Measurements from ENCODE around the gene PTMA.

PTMA gene

GRCh38 chr2:231720987-231721966, 13.0 kb downstream of the PTMA start:
- Histone ChIP-seq H3K27me3 (ENCODE audit: insufficient read depth, low read length) (no peaks in the 10 kb centered on the region), H3K4me3 (ENCODE audit: low read depth, low read length) (no peak overlapping the region), H3K4me1 (ENCODE audit: control insufficient read depth, insufficient read depth, low read length, unreplicated experiment) (peaks cover 16% of the 10 kb centered on the region), H3K79me2 (ENCODE audit: control insufficient read depth, insufficient read depth, low read length, unreplicated experiment) (no peaks in the 10 kb centered on the region), H3K36me3 (ENCODE audit: insufficient read depth, low read length) (no peaks in the 10 kb centered on the region), H3K27ac (ENCODE audit: low read depth, low read length) (no peak overlapping the region), H2AFZ (ENCODE audit: low read length, unreplicated experiment) (no peak overlapping the region)

- Histone ChIP-seq H3K36me3 (ENCODE audit: insufficient read depth, low read length) (no peaks in the 10 kb centered on the region), H3K27ac (ENCODE audit: low read depth, low read length) (no peak overlapping the region), H3K79me2 (ENCODE audit: control insufficient read depth, insufficient read depth, low read length, unreplicated experiment) (no peaks in the 10 kb centered on the region), H2AFZ (ENCODE audit: low read length, unreplicated experiment) (no peak overlapping the region), H3K4me1 (ENCODE audit: control insufficient read depth, insufficient read depth, low read length, unreplicated experiment) (peaks cover 3% of the 10 kb centered on the region), H3K4me3 (ENCODE audit: low read depth, low read length) (no peak overlapping the region), H3K27me3 (ENCODE audit: insufficient read depth, low read length) (no peaks in the 10 kb centered on the region)
Observed at GRCh38 chr2:231722721-231723307, 14.5 kb downstream of the PTMA start.

GRCh38 chr2:231725476-231725875, 17.2 kb downstream of the PTMA start:
- Histone ChIP-seq H2AFZ (ENCODE audit: low read length, unreplicated experiment) (no peak overlapping the region), H3K27ac (ENCODE audit: low read depth, low read length) (no peak overlapping the region), H3K27me3 (ENCODE audit: insufficient read depth, low read length) (no peaks in the 10 kb centered on the region), H3K36me3 (ENCODE audit: insufficient read depth, low read length) (no peaks in the 10 kb centered on the region), H3K4me1 (ENCODE audit: control insufficient read depth, insufficient read depth, low read length, unreplicated experiment) (no peaks in the 10 kb centered on the region), H3K79me2 (ENCODE audit: control insufficient read depth, insufficient read depth, low read length, unreplicated experiment) (no peaks in the 10 kb centered on the region), H3K4me3 (ENCODE audit: low read depth, low read length) (no peak overlapping the region)

- no peak overlapping the region for H2AFZ ChIP-seq (ENCODE audit: low read length, unreplicated experiment)
- no peak overlapping the region for H3K27ac ChIP-seq (ENCODE audit: low read depth, low read length)
- H3K4me3 ChIP-seq (ENCODE audit: low read depth, low read length) = no peak overlapping the region
- no peaks in the 10 kb centered on the region for H3K79me2 ChIP-seq (ENCODE audit: control insufficient read depth, insufficient read depth, low read length, unreplicated experiment)
- no peaks in the 10 kb centered on the region for H3K27me3 ChIP-seq (ENCODE audit: insufficient read depth, low read length)
- no peaks in the 10 kb centered on the region for H3K4me1 ChIP-seq (ENCODE audit: control insufficient read depth, insufficient read depth, low read length, unreplicated experiment)
- H3K36me3 ChIP-seq (ENCODE audit: insufficient read depth, low read length) = no peaks in the 10 kb centered on the region
Observed at GRCh38 chr2:231726276-231726675, 18.0 kb downstream of the PTMA start.

- H3K4me3 ChIP-seq (ENCODE audit: low read depth, low read length) = no peak overlapping the region
- H3K79me2 ChIP-seq (ENCODE audit: control insufficient read depth, insufficient read depth, low read length, unreplicated experiment) = no peaks in the 10 kb centered on the region
- no peak overlapping the region for H2AFZ ChIP-seq (ENCODE audit: low read length, unreplicated experiment)
- no peak overlapping the region for H3K27ac ChIP-seq (ENCODE audit: low read depth, low read length)
- H3K36me3 ChIP-seq (ENCODE audit: insufficient read depth, low read length) = no peaks in the 10 kb centered on the region
- H3K27me3 ChIP-seq (ENCODE audit: insufficient read depth, low read length) = no peaks in the 10 kb centered on the region
- no peaks in the 10 kb centered on the region for H3K4me1 ChIP-seq (ENCODE audit: control insufficient read depth, insufficient read depth, low read length, unreplicated experiment)
Observed at GRCh38 chr2:231727621-231728020, 19.3 kb downstream of the PTMA start.

- Histone ChIP-seq H2AFZ (ENCODE audit: low read length, unreplicated experiment) (no peak overlapping the region), H3K27ac (ENCODE audit: low read depth, low read length) (no peak overlapping the region), H3K4me1 (ENCODE audit: control insufficient read depth, insufficient read depth, low read length, unreplicated experiment) (no peaks in the 10 kb centered on the region), H3K36me3 (ENCODE audit: insufficient read depth, low read length) (0 out of 2 replicates have a peak, but pooled peaks cover 3% of the 10 kb centered on the region), H3K79me2 (ENCODE audit: control insufficient read depth, insufficient read depth, low read length, unreplicated experiment) (no peaks in the 10 kb centered on the region), H3K27me3 (ENCODE audit: insufficient read depth, low read length) (no peaks in the 10 kb centered on the region), H3K4me3 (ENCODE audit: low read depth, low read length) (no peak overlapping the region)
Observed at GRCh38 chr2:231732604-231733003, 24.3 kb downstream of the PTMA start.

- H3K4me3 ChIP-seq (ENCODE audit: low read depth, low read length) = no peak overlapping the region
- no peaks in the 10 kb centered on the region for H3K4me1 ChIP-seq (ENCODE audit: control insufficient read depth, insufficient read depth, low read length, unreplicated experiment)
- no peak overlapping the region for H3K27ac ChIP-seq (ENCODE audit: low read depth, low read length)
- no peak overlapping the region for H2AFZ ChIP-seq (ENCODE audit: low read length, unreplicated experiment)
- 0 out of 2 replicates have a peak, but pooled peaks cover 3% of the 10 kb centered on the region for H3K36me3 ChIP-seq (ENCODE audit: insufficient read depth, low read length)
- no peaks in the 10 kb centered on the region for H3K27me3 ChIP-seq (ENCODE audit: insufficient read depth, low read length)
- no peaks in the 10 kb centered on the region for H3K79me2 ChIP-seq (ENCODE audit: control insufficient read depth, insufficient read depth, low read length, unreplicated experiment)
Observed at GRCh38 chr2:231737761-231738160, 29.4 kb downstream of the PTMA start.

GRCh38 chr2:231743376-231744116, 35.2 kb downstream of the PTMA start:
- Histone ChIP-seq H3K79me2 (ENCODE audit: control insufficient read depth, insufficient read depth, low read length, unreplicated experiment) (no peaks in the 10 kb centered on the region), H3K36me3 (ENCODE audit: insufficient read depth, low read length) (no peaks in the 10 kb centered on the region), H3K27me3 (ENCODE audit: insufficient read depth, low read length) (no peaks in the 10 kb centered on the region), H3K4me1 (ENCODE audit: control insufficient read depth, insufficient read depth, low read length, unreplicated experiment) (no peaks in the 10 kb centered on the region), H3K4me3 (ENCODE audit: low read depth, low read length) (no peak overlapping the region), H2AFZ (ENCODE audit: low read length, unreplicated experiment) (no peak overlapping the region), H3K27ac (ENCODE audit: low read depth, low read length) (no peak overlapping the region)

GRCh38 chr2:231745303-231746038, 37.1 kb downstream of the PTMA start:
- no peaks in the 10 kb centered on the region for H3K27me3 ChIP-seq (ENCODE audit: insufficient read depth, low read length)
- no peaks in the 10 kb centered on the region for H3K36me3 ChIP-seq (ENCODE audit: insufficient read depth, low read length)
- no peak overlapping the region for H2AFZ ChIP-seq (ENCODE audit: low read length, unreplicated experiment)
- H3K27ac ChIP-seq (ENCODE audit: low read depth, low read length) = no peak overlapping the region
- no peak overlapping the region for H3K4me3 ChIP-seq (ENCODE audit: low read depth, low read length)
- no peaks in the 10 kb centered on the region for H3K79me2 ChIP-seq (ENCODE audit: control insufficient read depth, insufficient read depth, low read length, unreplicated experiment)
- no peaks in the 10 kb centered on the region for H3K4me1 ChIP-seq (ENCODE audit: control insufficient read depth, insufficient read depth, low read length, unreplicated experiment)
